GM23248 (cell line): ENCODE results near the gene GDF7. TPM values are rescaled to one million over a fixed set of nuclear protein-coding genes. Genes with fewer than 3 reads are reported as not detected.
"Not testable (repeated sequence)": the region's sequence is repeated elsewhere in the genome, so short reads cannot be mapped to it uniquely, and the experiment has no call there.

Source experiments
- DNase-seq: peaks from one replicate; pipeline ENCODE4 v3.0.0-alpha.2; 2015
- H2AFZ ChIP-seq: fragments of 200-600 bp; sonication (generic); 2 replicates; pipeline ENCODE4 v1.6.1; 2016; ENCODE audit warnings: antibody characterized with exemption
- H3F3A ChIP-seq: fragments of 200-600 bp; sonication (generic); 2 replicates; pipeline ENCODE4 v1.6.1; 2016; ENCODE audit warnings: mild to moderate bottlenecking, antibody characterized with exemption, mixed run types; ENCODE audit not compliant: insufficient read depth
- H3K27ac ChIP-seq: fragments of 200-600 bp; sonication (generic); 2 replicates; pipeline ENCODE4 v1.5.1; 2016; ENCODE audit warnings: mild to moderate bottlenecking
- H3K27me3 ChIP-seq: fragments of 200-600 bp; sonication (generic); replicated peaks from 2 replicates; pipeline ENCODE4 v1.6.1; 2016; ENCODE audit warnings: mild to moderate bottlenecking; ENCODE audit not compliant: insufficient read depth
- H3K36me3 ChIP-seq: fragments of 200-600 bp; sonication (generic); 2 replicates; pipeline ENCODE4 v1.6.1; 2016; ENCODE audit warnings: low read depth, mild to moderate bottlenecking
- H3K4me1 ChIP-seq: fragments of 200-600 bp; sonication (generic); 2 replicates; pipeline ENCODE4 v1.6.1; 2016; ENCODE audit warnings: mild to moderate bottlenecking; ENCODE audit not compliant: insufficient read depth
- H3K4me2 ChIP-seq: fragments of 200-600 bp; sonication (generic); one replicate; pipeline ENCODE4 v1.6.1; 2016; ENCODE audit warnings: mild to moderate bottlenecking; ENCODE audit not compliant: unreplicated experiment
- H3K4me3 ChIP-seq: fragments of 200-600 bp; sonication (generic); 2 replicates; pipeline ENCODE4 v1.5.1; 2016; ENCODE audit warnings: mild to moderate bottlenecking
- H3K79me2 ChIP-seq: fragments of 200-600 bp; sonication (generic); 2 replicates; pipeline ENCODE4 v1.6.1; 2016; ENCODE audit warnings: mild to moderate bottlenecking; ENCODE audit not compliant: insufficient read depth
- H3K9ac ChIP-seq: fragments of 200-600 bp; sonication (generic); 2 replicates; pipeline ENCODE4 v1.6.1; 2016; ENCODE audit warnings: mild to moderate bottlenecking
- H3K9me2 ChIP-seq: fragments of 200-600 bp; sonication (generic); 2 replicates; pipeline ENCODE4 v1.6.1; 2016; ENCODE audit warnings: mixed run types, mild to moderate bottlenecking, moderate library complexity; ENCODE audit not compliant: insufficient read depth
- H3K9me3 ChIP-seq: fragments of 200-600 bp; sonication (generic); one replicate; pipeline ENCODE4 v1.6.1; 2017; ENCODE audit warnings: low read depth
- H4K20me1 ChIP-seq: fragments of 200-600 bp; sonication (generic); 2 replicates; pipeline ENCODE4 v1.6.0; 2016; ENCODE audit not compliant: insufficient read depth
- EZH2 ChIP-seq: fragments of 200-600 bp; sonication (generic); IDR thresholded peaks from 2 replicates; pipeline ENCODE4 v1.6.1; 2018; ENCODE audit warnings: antibody characterized with exemption, mild to moderate bottlenecking; ENCODE audit not compliant: insufficient read depth, poor library complexity, severe bottlenecking
- EZH2phosphoT487 ChIP-seq: fragments of 200-600 bp; sonication (generic); IDR thresholded peaks from 2 replicates; pipeline ENCODE4 v1.6.1; 2018; ENCODE audit warnings: antibody characterized with exemption, moderate library complexity, mild to moderate bottlenecking, low read depth; ENCODE audit not compliant: insufficient read depth
- WGBS, 2 experiments: methylation state at CpG; one replicate each; pipeline ENCODE4 v1.1.6; 2015 to 2017; ENCODE audit warnings: low lambda C conversion rate in 2 of 2, low coverage in 1 of 2; ENCODE audit errors: missing lambda C conversion rate in 2 of 2; 5-methylcytosine and 5-hydroxymethylcytosine counted together
- in situ Hi-C: fragments of 300-500 bp; cut with MboI; formaldehyde crosslinking; loops from 2 replicates; pipeline ENCODE4 v1.15.0; 2020
- polyA plus RNA-seq: library from polyadenylated mRNA; unstranded; fragments of >200 nt; fragmentation: Nextera tagmentation; extraction: Ambion mirVana; gene quantifications from 2 replicates; pipeline ENCODE4 v1.2.1, GENCODE V29; 2016
- total RNA-seq: library from RNA; depleted of rRNA; stranded (reverse); fragments of >200 nt; shearing (Covaris generic); gene quantifications from 2 replicates; pipeline ENCODE4 v1.2.3, GENCODE V29; 2014

GDF7 gene
- total and polyA plus RNA-seq, 2 experiments from 2014 or later: 0.03 TPM; not detected in 1

GRCh38 chr2:20704886-20705285 is 37.9 kb downstream of the GDF7 start:
- TF ChIP-seq EZH2 (no peak), EZH2phosphoT487 (no peak)
- DNase-seq: no peak
- H3K27ac ChIP-seq: no peak overlapping the region
- no peak overlapping the region for H3K9ac ChIP-seq
- H3K4me2 ChIP-seq: no peak overlapping the region
- H3F3A ChIP-seq: no peaks in the 10 kb centered on the region
- H3K4me1 ChIP-seq: peaks cover 9% of the 10 kb centered on the region; the same call in 1 of the 2 replicates
- 55 to 60% methylated on average over 1 of the region's 1 CpG for WGBS, 2 experiments
- no peaks in the 10 kb centered on the region for H4K20me1 ChIP-seq
- H3K27me3 ChIP-seq: no peaks in the 10 kb centered on the region
- H3K36me3 ChIP-seq: no peaks in the 10 kb centered on the region
- H3K79me2 ChIP-seq: no peaks in the 10 kb centered on the region
- H2AFZ ChIP-seq: no peak overlapping the region
- H3K9me2 ChIP-seq: no peaks in the 10 kb centered on the region
- H3K4me3 ChIP-seq: no peak overlapping the region
- in situ Hi-C loops: no loop called here
- H3K9me3 ChIP-seq: no peaks in the 10 kb centered on the region

- in situ Hi-C loops: no loop called here
Measured at GRCh38 chr2:20706217-20706616, 39.3 kb downstream of the GDF7 start.

GRCh38 chr2:20706786-20707185 is 39.8 kb downstream of the GDF7 start:
- H3K9me3 ChIP-seq: no peaks in the 10 kb centered on the region
- WGBS, 2 experiments: 91 to 96% methylated on average over 3 of the region's 3 CpGs

More at GRCh38 chr2:20706217-20706616, 39.3 kb downstream of the GDF7 start:
- TF ChIP-seq EZH2phosphoT487 (no peak), EZH2 (no peak)
- Histone ChIP-seq H3K79me2 (no peaks in the 10 kb centered on the region), H3K27me3 (no peaks in the 10 kb centered on the region), H2AFZ (no peak overlapping the region), H3F3A (no peaks in the 10 kb centered on the region), H3K27ac (no peak overlapping the region), H3K9me3 (no peaks in the 10 kb centered on the region), H3K4me1 (peaks cover 9% of the 10 kb centered on the region; the same call in 1 of the 2 replicates), H3K9ac (no peak overlapping the region), H3K4me3 (no peak overlapping the region), H3K36me3 (no peaks in the 10 kb centered on the region), H3K4me2 (no peak overlapping the region), H4K20me1 (no peaks in the 10 kb centered on the region), H3K9me2 (no peaks in the 10 kb centered on the region)
- WGBS, 2 experiments: 97 to 98% methylated on average over 2 of the region's 2 CpGs
- no peak for DNase-seq

GRCh38 chr2:20707601-20708000 is 40.7 kb downstream of the GDF7 start:
- peaks cover 3% of the 10 kb centered on the region; the same call in 1 of the 2 replicates for H3K4me1 ChIP-seq
- no peak overlapping the region for H3K4me2 ChIP-seq
- 85 to 86% methylated on average over 4 of the region's 4 CpGs for WGBS, 2 experiments
- H3K36me3 ChIP-seq: no peaks in the 10 kb centered on the region
- in situ Hi-C loops: no loop called here
- no peaks in the 10 kb centered on the region for H4K20me1 ChIP-seq
- H3K27me3 ChIP-seq: no peaks in the 10 kb centered on the region
- no peak for DNase-seq
- H3K9ac ChIP-seq: no peak overlapping the region
- H2AFZ ChIP-seq: no peak overlapping the region
- no peaks in the 10 kb centered on the region for H3K9me3 ChIP-seq
- no peaks in the 10 kb centered on the region for H3K9me2 ChIP-seq
- TF ChIP-seq EZH2phosphoT487 (no peak), EZH2 (no peak)
- no peak overlapping the region for H3K27ac ChIP-seq
- no peak overlapping the region for H3K4me3 ChIP-seq
- no peaks in the 10 kb centered on the region for H3F3A ChIP-seq
- H3K79me2 ChIP-seq: no peaks in the 10 kb centered on the region

More at GRCh38 chr2:20706786-20707185, 39.8 kb downstream of the GDF7 start:
- Histone ChIP-seq H3K4me3 (no peak overlapping the region), H3K4me1 (peaks cover 9% of the 10 kb centered on the region; the same call in 1 of the 2 replicates), H2AFZ (no peak overlapping the region), H3K27me3 (no peaks in the 10 kb centered on the region), H3K9ac (no peak overlapping the region), H3K4me2 (no peak overlapping the region), H3K36me3 (no peaks in the 10 kb centered on the region), H3K9me2 (no peaks in the 10 kb centered on the region), H3F3A (no peaks in the 10 kb centered on the region), H3K79me2 (no peaks in the 10 kb centered on the region), H3K27ac (no peak overlapping the region), H4K20me1 (no peaks in the 10 kb centered on the region)
- DNase-seq: no peak
- in situ Hi-C loops: no loop called here
- no peak for TF ChIP-seq EZH2

- H3K4me2 ChIP-seq, DNase-seq, H3K9me3 ChIP-seq, H2AFZ ChIP-seq, H3K27me3 ChIP-seq, H3K9ac ChIP-seq, H4K20me1 ChIP-seq, H3K4me3 ChIP-seq, in situ Hi-C loops, H3K9me2 ChIP-seq, H3F3A ChIP-seq, H3K36me3 ChIP-seq, H3K27ac ChIP-seq, H3K4me1 ChIP-seq, H3K79me2 ChIP-seq: not testable (repeated sequence)
- WGBS, 2 experiments: 97% methylated on average over 7 of the region's 7 CpGs
Measured at GRCh38 chr2:20711641-20712040, 44.7 kb downstream of the GDF7 start.

GRCh38 chr2:20713585-20713984 is 46.6 kb downstream of the GDF7 start:
- in situ Hi-C loops: not testable (repeated sequence)
- 92 to 95% methylated on average over 3 of the region's 3 CpGs for WGBS, 2 experiments

GRCh38 chr2:20714412-20714811 is 47.5 kb downstream of the GDF7 start:
- H3K27me3 ChIP-seq, H3K27ac ChIP-seq, H3K4me2 ChIP-seq, H3K9me2 ChIP-seq, H4K20me1 ChIP-seq, H3K9me3 ChIP-seq, H3K9ac ChIP-seq, H3K36me3 ChIP-seq, in situ Hi-C loops, H3K4me1 ChIP-seq, H3F3A ChIP-seq, H3K4me3 ChIP-seq, H3K79me2 ChIP-seq, H2AFZ ChIP-seq, DNase-seq: not testable (repeated sequence)
- 89 to 91% methylated on average over 2 of the region's 2 CpGs for WGBS, 2 experiments

More at GRCh38 chr2:20713585-20713984, 46.6 kb downstream of the GDF7 start:
- not testable (repeated sequence) for H3F3A ChIP-seq, H3K79me2 ChIP-seq, H4K20me1 ChIP-seq, H3K36me3 ChIP-seq, DNase-seq, H3K27me3 ChIP-seq, H2AFZ ChIP-seq, H3K9ac ChIP-seq, H3K4me3 ChIP-seq, H3K9me2 ChIP-seq, H3K4me1 ChIP-seq, H3K4me2 ChIP-seq, H3K27ac ChIP-seq, H3K9me3 ChIP-seq
